Osteoblast (primary cell): ENCODE measurements around the gene NFIA. TPM values are rescaled to one million over a fixed set of nuclear protein-coding genes. Genes with fewer than 3 reads are reported as not detected.

ENCODE experiments used
- DNase-seq: peaks from one replicate; pipeline ENCODE4 v3.0.0; 2011; ENCODE audit warnings: low spot score, mixed read lengths; ENCODE audit not compliant: insufficient read length; ENCODE audit errors: missing footprints
- H2AFZ ChIP-seq: 2 replicates; pipeline ENCODE4 v1.6.0; 2011; ENCODE audit warnings: mild to moderate bottlenecking, low read length
- H3K27ac ChIP-seq: 2 replicates; pipeline ENCODE4 v1.5.1; 2011; ENCODE audit warnings: mild to moderate bottlenecking, low read depth, low read length, moderate library complexity
- H3K27me3 ChIP-seq: 2 replicates; pipeline ENCODE4 v1.6.0; 2012; ENCODE audit warnings: mild to moderate bottlenecking, control low read depth, inconsistent platforms, low read length, moderate library complexity; ENCODE audit not compliant: insufficient read depth
- H3K36me3 ChIP-seq: 2 replicates; pipeline ENCODE4 v1.5.1; 2011; ENCODE audit warnings: mild to moderate bottlenecking, low read length, control low read depth, moderate library complexity; ENCODE audit not compliant: insufficient read depth
- H3K4me1 ChIP-seq: 2 replicates; pipeline ENCODE4 v1.5.1; 2011; ENCODE audit warnings: mild to moderate bottlenecking, low read length, control low read depth, moderate library complexity; ENCODE audit not compliant: insufficient read depth
- H3K4me2 ChIP-seq: 2 replicates; pipeline ENCODE4 v1.6.0; 2011; ENCODE audit warnings: mild to moderate bottlenecking, low read length; ENCODE audit not compliant: insufficient read depth
- H3K4me3 ChIP-seq: fragments of 200-600 bp; sonication (generic); 3 replicates; pipeline ENCODE4 v1.5.1; 2012; ENCODE audit warnings: mild to moderate bottlenecking, low read length, inconsistent platforms; ENCODE audit not compliant: insufficient read depth
- H3K79me2 ChIP-seq: 2 replicates; pipeline ENCODE4 v1.6.0; 2012; ENCODE audit warnings: mild to moderate bottlenecking, low read length, control low read depth, inconsistent platforms; ENCODE audit not compliant: insufficient read depth
- H3K9me3 ChIP-seq: 2 replicates; pipeline ENCODE4 v1.5.1; 2011; ENCODE audit warnings: low read depth, low read length, control low read depth
- H4K20me1 ChIP-seq: 2 replicates; pipeline ENCODE4 v1.6.0; 2012; ENCODE audit warnings: mild to moderate bottlenecking, low read length, control low read depth; ENCODE audit not compliant: insufficient read depth
- CTCF ChIP-seq: IDR thresholded peaks from 2 replicates; pipeline ENCODE4 v1.5.1; 2011; ENCODE audit warnings: mild to moderate bottlenecking, low read depth, low read length, moderate library complexity; ENCODE audit errors: extremely low read depth
- total RNA-seq: library from RNA; depleted of rRNA; stranded (reverse); fragments of >200 nt; gene quantifications from 2 replicates; pipeline ENCODE4 v1.2.3, GENCODE V29; 2012

The NFIA gene
- total RNA-seq, 1 donor, result 7.2 TPM

- Histone ChIP-seq H3K4me3 (peak overlapping the region; percentile 87), H3K79me2 (peaks cover 7% of the 10 kb centered on the region), H3K4me2 (peak overlapping the region; percentile 94), H4K20me1 (no peaks in the 10 kb centered on the region), H3K36me3 (no peaks in the 10 kb centered on the region), H3K9me3 (no peaks in the 10 kb centered on the region), H3K27ac (peak overlapping the region; percentile 62), H3K4me1 (peaks cover 44% of the 10 kb centered on the region), H3K27me3 (no peaks in the 10 kb centered on the region), H2AFZ (peak overlapping the region; percentile 83)
- no peak for DNase-seq
- TF ChIP-seq CTCF, result no peak
Observed at GRCh38 chr1:61078618-61079295, 3.6 kb upstream of the NFIA start.

GRCh38 chr1:61079296-61079897 lies 3.0 kb upstream of the NFIA start:
- H3K4me1 ChIP-seq, result peaks cover 50% of the 10 kb centered on the region
- peaks cover 13% of the 10 kb centered on the region for H3K79me2 ChIP-seq
- H3K4me3 ChIP-seq, result peak overlapping the region; percentile 58
- no peaks in the 10 kb centered on the region for H3K36me3 ChIP-seq
- DNase-seq, result no peak
- peak overlapping the region; percentile 69 for H2AFZ ChIP-seq
- TF ChIP-seq CTCF, result no peak
- no peaks in the 10 kb centered on the region for H4K20me1 ChIP-seq
- H3K27me3 ChIP-seq, result no peaks in the 10 kb centered on the region
- no peaks in the 10 kb centered on the region for H3K9me3 ChIP-seq
- H3K4me2 ChIP-seq, result peak overlapping the region; percentile 96
- peak overlapping the region; percentile 26 for H3K27ac ChIP-seq

GRCh38 chr1:61079898-61080336 lies 2.4 kb upstream of the NFIA start:
- peak overlapping the region; percentile 96 for H3K4me2 ChIP-seq
- H3K79me2 ChIP-seq, result peaks cover 16% of the 10 kb centered on the region
- peak; percentile 94 for DNase-seq
- no peaks in the 10 kb centered on the region for H3K36me3 ChIP-seq
- peak overlapping the region; percentile 69 for H2AFZ ChIP-seq
- no peaks in the 10 kb centered on the region for H4K20me1 ChIP-seq
- H3K4me3 ChIP-seq, result peak overlapping the region; percentile 58
- H3K27me3 ChIP-seq, result no peaks in the 10 kb centered on the region
- no peaks in the 10 kb centered on the region for H3K9me3 ChIP-seq
- peak overlapping the region; percentile 26 for H3K27ac ChIP-seq
- H3K4me1 ChIP-seq, result peaks cover 51% of the 10 kb centered on the region
- peak; percentile 38 for TF ChIP-seq CTCF

- H3K9me3 ChIP-seq, result no peaks in the 10 kb centered on the region
- no peaks in the 10 kb centered on the region for H4K20me1 ChIP-seq
- H3K79me2 ChIP-seq, result peaks cover 20% of the 10 kb centered on the region
- H2AFZ ChIP-seq, result peak overlapping the region; percentile 69
- peak; percentile 55 for DNase-seq
- peak overlapping the region; percentile 58 for H3K4me3 ChIP-seq
- no peaks in the 10 kb centered on the region for H3K27me3 ChIP-seq
- no peak for TF ChIP-seq CTCF
- peak overlapping the region; percentile 96 for H3K4me2 ChIP-seq
- peaks cover 51% of the 10 kb centered on the region for H3K4me1 ChIP-seq
- no peaks in the 10 kb centered on the region for H3K36me3 ChIP-seq
- H3K27ac ChIP-seq, result no peak overlapping the region
Observed at GRCh38 chr1:61080413-61081143, 1.8 kb upstream of the NFIA start.
